H1 (cell line): Measurements from ENCODE around the gene MCF2L. TPM values are rescaled to one million over a fixed set of nuclear protein-coding genes. Genes with fewer than 3 reads are reported as not detected.

Experiments
- CTCF ChIA-PET: fragments of 300-600 bp; sonication (Branson Sonifier 250); formaldehyde crosslinking; loops from one replicate; lab custom pipeline; 2021; ENCODE audit not compliant: partially characterized antibody; lab: Charles Lee
- POLR2A ChIA-PET: fragments of 300-600 bp; sonication (Branson Sonifier 250); formaldehyde crosslinking; loops from one replicate; lab custom pipeline; 2021; ENCODE audit warnings: inconsistent platforms; ENCODE audit not compliant: partially characterized antibody; lab: Charles Lee
- DNase-seq, 2 experiments: peaks; one replicate each; pipeline versions ENCODE4 v3.0.0 to v3.0.0-alpha.2; 2010 to 2022; ENCODE audit warnings: low spot score in 2 of 2, low read depth in 1 of 2, mixed read lengths in 1 of 2
- FAIRE-seq: peaks from 2 replicates; lab custom pipeline; 2011; peaks lifted over from hg19 to GRCh38; lab: Jason Lieb, UNC
- H2AFZ ChIP-seq: 2 replicates; pipeline ENCODE4 v1.8.1; 2012; ENCODE audit warnings: low read length, inconsistent platforms
- H2AK5ac ChIP-seq: 2 replicates; pipeline ENCODE4 v1.6.1; 2013; ENCODE audit warnings: low read depth, low read length
- H2BK120ac ChIP-seq: replicated peaks from 2 replicates; pipeline ENCODE3; 2013; ENCODE audit warnings: low read depth, low read length, inconsistent platforms
- H2BK12ac ChIP-seq: 2 replicates; pipeline ENCODE4 v1.6.1; 2013; ENCODE audit warnings: low read depth, low read length
- H2BK15ac ChIP-seq: 2 replicates; pipeline ENCODE4 v1.6.1; 2013; ENCODE audit warnings: low read length
- H2BK20ac ChIP-seq: 2 replicates; pipeline ENCODE4 v1.6.1; 2013; ENCODE audit warnings: low read length
- H2BK5ac ChIP-seq: 2 replicates; pipeline ENCODE4 v1.6.1; 2013; ENCODE audit warnings: low read depth, low read length
- H3K14ac ChIP-seq: 2 replicates; pipeline ENCODE4 v1.6.1; 2013; ENCODE audit warnings: inconsistent platforms; ENCODE audit not compliant: insufficient read length
- H3K18ac ChIP-seq: 2 replicates; pipeline ENCODE4 v1.6.1; 2013; ENCODE audit warnings: low read length; ENCODE audit errors: extremely low read depth
- H3K23ac ChIP-seq: 2 replicates; pipeline ENCODE4 v1.6.1; 2013; ENCODE audit warnings: inconsistent platforms; ENCODE audit not compliant: insufficient read length
- H3K23me2 ChIP-seq: 2 replicates; pipeline ENCODE4 v1.6.1; 2013; ENCODE audit warnings: low read depth, low read length
- H3K27ac ChIP-seq: 2 replicates; pipeline ENCODE4 v1.6.1; 2011; ENCODE audit warnings: low read depth, low read length, inconsistent platforms
- H3K27me3 ChIP-seq, 4 experiments: replicated peaks in 1 of 4; 1 replicate in 1 of 4; 2 replicates in 3 of 4; pipeline versions ENCODE4 v1.6.1 to v1.8.1; 2011 to 2013; ENCODE audit warnings: low read length in 3 of 4, mild to moderate bottlenecking in 3 of 4, inconsistent platforms in 2 of 4, mixed read lengths in 2 of 4, moderate library complexity in 1 of 4; ENCODE audit not compliant: control insufficient read depth in 3 of 4, insufficient read depth in 3 of 4; ENCODE audit errors: extremely low read depth in 1 of 4
- H3K36me3 ChIP-seq, 4 experiments: 2 replicates each; pipeline versions ENCODE4 v1.6.1 to v1.8.1; 2011 to 2013; ENCODE audit warnings: mild to moderate bottlenecking in 4 of 4, low read length in 3 of 4, moderate library complexity in 2 of 4, control low read depth in 1 of 4, inconsistent platforms in 1 of 4; ENCODE audit not compliant: insufficient read depth in 4 of 4, control insufficient read depth in 2 of 4
- H3K4ac ChIP-seq: replicated peaks from 2 replicates; pipeline ENCODE3; 2013; ENCODE audit warnings: low read length, low read depth, mixed read lengths, inconsistent platforms; ENCODE audit not compliant: insufficient read length
- H3K4me1 ChIP-seq, 4 experiments: replicated peaks in 1 of 4; 1 replicate in 1 of 4; 2 replicates in 3 of 4; pipeline versions ENCODE4 v1.6.1 to v1.8.1; 2011 to 2013; ENCODE audit warnings: low read length in 3 of 4, inconsistent platforms in 2 of 4, mixed read lengths in 1 of 4; ENCODE audit not compliant: insufficient read depth in 4 of 4, control insufficient read depth in 3 of 4
- H3K4me2 ChIP-seq, 2 experiments: 2 replicates each; pipeline versions ENCODE4 v1.6.1 to v1.8.1; 2011 to 2013; ENCODE audit warnings: low read depth in 2 of 2, low read length in 2 of 2, control low read depth in 1 of 2, inconsistent platforms in 1 of 2, mild to moderate bottlenecking in 1 of 2; ENCODE audit not compliant: insufficient read depth in 1 of 2
- H3K4me3 ChIP-seq, 4 experiments: fragments of 200-600, 300-600 bp in 1 of 4; sonication (generic), shearing (Covaris generic), sonication (Bioruptor Twin) in 1 of 4; 2 replicates each; pipeline versions ENCODE4 v1.5.1 to v1.8.1; 2011 to 2016; ENCODE audit warnings: low read length in 4 of 4, low read depth in 3 of 4, control low read depth in 2 of 4, inconsistent platforms in 2 of 4, mild to moderate bottlenecking in 2 of 4, mixed read lengths in 1 of 4, moderate library complexity in 1 of 4; ENCODE audit not compliant: insufficient read depth in 2 of 4; ENCODE audit errors: extremely low read depth in 1 of 4
- H3K56ac ChIP-seq: replicated peaks from 2 replicates; pipeline ENCODE3; 2013; ENCODE audit warnings: low read depth, mild to moderate bottlenecking, mixed read lengths, low read length, inconsistent platforms; ENCODE audit not compliant: insufficient read length
- H3K79me1 ChIP-seq: 2 replicates; pipeline ENCODE4 v1.6.1; 2013; ENCODE audit warnings: low read depth, low read length, control low read depth
- H3K79me2 ChIP-seq, 2 experiments: 2 replicates each; pipeline versions ENCODE4 v1.6.1 to v1.8.1; 2012 to 2013; ENCODE audit warnings: low read length in 2 of 2, mild to moderate bottlenecking in 2 of 2, inconsistent platforms in 1 of 2; ENCODE audit not compliant: insufficient read depth in 2 of 2, control insufficient read depth in 1 of 2
- H3K9ac ChIP-seq, 4 experiments: replicated peaks in 1 of 4; 1 replicate in 1 of 4; 2 replicates in 3 of 4; pipeline versions ENCODE4 v1.6.1 to v1.8.1; 2011 to 2013; ENCODE audit warnings: low read depth in 3 of 4, low read length in 3 of 4, control low read depth in 2 of 4, mild to moderate bottlenecking in 2 of 4, moderate library complexity in 2 of 4, inconsistent platforms in 1 of 4; ENCODE audit errors: extremely low read depth in 1 of 4
- H3K9me3 ChIP-seq, 2 experiments: 2 replicates each; pipeline versions ENCODE4 v1.6.1 to v1.8.1; 2012 to 2013; ENCODE audit warnings: mild to moderate bottlenecking in 2 of 2, moderate library complexity in 2 of 2, control low read depth in 1 of 2, inconsistent platforms in 1 of 2, low read depth in 1 of 2, low read length in 1 of 2, mixed read lengths in 1 of 2; ENCODE audit not compliant: insufficient read depth in 2 of 2
- H4K20me1 ChIP-seq, 2 experiments: replicated peaks in 1 of 2; 2 replicates each; pipeline versions ENCODE3 to v1.8.1; 2011 to 2013; ENCODE audit warnings: inconsistent platforms in 2 of 2, low read length in 2 of 2, mild to moderate bottlenecking in 1 of 2; ENCODE audit not compliant: insufficient read depth in 2 of 2, control insufficient read depth in 1 of 2
- H4K5ac ChIP-seq: 2 replicates; pipeline ENCODE4 v1.6.1; 2013; ENCODE audit warnings: low read length, low read depth, mixed read lengths, inconsistent platforms; ENCODE audit not compliant: insufficient read length
- H4K8ac ChIP-seq: 2 replicates; pipeline ENCODE4 v1.8.0; 2013; ENCODE audit warnings: mild to moderate bottlenecking, moderate library complexity, low read length, inconsistent platforms; ENCODE audit not compliant: insufficient read depth; ENCODE audit errors: extremely low read depth
- H4K91ac ChIP-seq: replicated peaks from 2 replicates; pipeline ENCODE3; 2013; ENCODE audit warnings: low read length, mixed read lengths, inconsistent platforms; ENCODE audit not compliant: insufficient read length
- CBX5 ChIP-seq: fragments of 300-800, 300-1000 bp; sonication (generic); IDR thresholded peaks from 2 replicates; pipeline ENCODE4 v1.7.1; 2016; ENCODE audit warnings: antibody characterized with exemption, low read length, low read depth
- CBX8 ChIP-seq: fragments of 300-800, 300-1000 bp; sonication (generic); IDR thresholded peaks from 2 replicates; pipeline ENCODE4 v1.7.1; 2016; ENCODE audit warnings: low read depth, low read length, borderline replicate concordance
- CEBPB ChIP-seq: IDR thresholded peaks from 2 replicates; pipeline ENCODE4 v1.6.1; 2012; ENCODE audit warnings: low read depth, low read length
- FOSL1 ChIP-seq: IDR thresholded peaks from 2 replicates; pipeline ENCODE4 v1.6.1; 2011; ENCODE audit warnings: mild to moderate bottlenecking, low read depth, low read length, moderate library complexity; ENCODE audit not compliant: insufficient read depth
- HDAC6 ChIP-seq: IDR thresholded peaks from one replicate; pipeline ENCODE4 v1.7.1; 2012; ENCODE audit warnings: low read depth, mild to moderate bottlenecking, inconsistent platforms, low read length, moderate library complexity
- POLR2AphosphoS5 ChIP-seq: IDR thresholded peaks from 2 replicates; pipeline ENCODE4 v1.6.1; 2011; ENCODE audit warnings: low read depth, low read length
- RAD21 ChIP-seq, 2 experiments: IDR thresholded peaks in 1 of 2; conservative IDR thresholded peaks in 1 of 2; 2 replicates each; pipeline ENCODE4 v1.6.1; 2011; ENCODE audit warnings: low read depth in 2 of 2, low read length in 2 of 2, improper control_type of control experiment in 1 of 2, inconsistent platforms in 1 of 2, mild to moderate bottlenecking in 1 of 2, moderate library complexity in 1 of 2
- SP2 ChIP-seq: IDR thresholded peaks from 2 replicates; pipeline ENCODE4 v1.6.1; 2012; ENCODE audit warnings: mild to moderate bottlenecking, low read length, inconsistent platforms
- WGBS, 2 experiments: shearing (Covaris generic) in 1 of 2; methylation state at CpG; one replicate each; pipeline versions ENCODE4 v1.1.6 to v1.1.7; 2013 to 2015; ENCODE audit warnings: low lambda C conversion rate in 2 of 2, mixed read lengths in 2 of 2, inconsistent platforms in 1 of 2, low coverage in 1 of 2, missing lambda C conversion rate in 1 of 2; ENCODE audit not compliant: insufficient replicate concordance in 2 of 2, insufficient coverage in 1 of 2, insufficient read length in 1 of 2; ENCODE audit errors: extremely low coverage in 1 of 2, missing lambda C conversion rate in 1 of 2; 5-methylcytosine and 5-hydroxymethylcytosine counted together
- polyA plus RNA-seq, 7 experiments: library from polyadenylated mRNA; depleted of rRNA in 3 of 7; stranded (reverse) in 5 of 7; unstranded in 2 of 7; fragments of >200 nt in 5 of 7; fragments of 200-250 nt in 2 of 7; gene quantifications; 1 replicate in 5 of 7; 2 replicates in 1 of 7; 4 replicates in 1 of 7; pipeline versions ENCODE4 v1.2.1 to v1.2.3, GENCODE V29; 2011 to 2013; ENCODE audit warnings: missing spikeins in 2 of 7, mixed read lengths in 2 of 7
- total RNA-seq: library from RNA; stranded (reverse); fragmentation: NEBNext Ultra II Directional; extraction: Animal tissue kit (Norgen Biotek cat#: 25700); gene quantifications from 2 replicates; pipeline ENCODE4 v1.2.1, GENCODE V29; 2021

The MCF2L gene
- total and polyA plus RNA-seq, 2 of the 8 experiments (the other 6 are each of a cell fraction or from before 2014, with no cell fraction given), result 10.1 to 24.4 TPM

DNA sequence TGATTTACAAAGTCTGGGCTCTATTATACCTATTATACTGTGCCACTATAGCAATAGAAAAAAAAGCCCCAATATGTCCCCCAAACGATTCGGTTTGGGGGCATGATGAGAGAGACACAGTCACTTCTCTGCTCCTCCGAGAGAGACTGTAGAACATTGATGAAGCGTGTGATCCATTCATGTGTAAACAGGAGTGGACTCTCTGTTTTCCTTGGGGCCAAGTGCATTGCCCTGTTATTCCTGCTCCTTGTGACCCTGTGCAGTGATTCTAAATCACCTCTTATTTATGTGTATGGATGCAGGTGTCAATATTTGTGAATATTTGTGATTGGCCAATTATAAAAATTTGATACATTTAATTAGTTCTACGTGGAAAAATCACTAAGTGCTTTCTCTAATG is 170.6 kb downstream of the MCF2L start:
- Histone ChIP-seq H3K4me2 (no peak overlapping the region), H3K23me2 (no peaks in the 10 kb centered on the region), H3K9me3 (no peaks in the 10 kb centered on the region), H3K9ac (no peak overlapping the region), H3K18ac (no peak overlapping the region), H3K14ac (no peak overlapping the region), H3K4me3 (no peak overlapping the region), H3K23ac (no peak overlapping the region), H3K36me3 (no peaks in the 10 kb centered on the region), H3K56ac (no peak overlapping the region), H3K27ac (no peak overlapping the region), H3K79me1 (no peaks in the 10 kb centered on the region), H3K4ac (no peak overlapping the region), H3K27me3 (no peaks in the 10 kb centered on the region), H2BK15ac (no peak overlapping the region), H2BK12ac (no peak overlapping the region), H2AFZ (no peak overlapping the region), H3K79me2 (no peaks in the 10 kb centered on the region), H4K5ac (no peak overlapping the region), H2BK120ac (no peak overlapping the region), H2BK20ac (no peak overlapping the region), H4K8ac (no peak overlapping the region), H4K91ac (no peak overlapping the region), H4K20me1 (no peaks in the 10 kb centered on the region), H2BK5ac (no peak overlapping the region), H3K4me1 (peaks cover 0 to 3% (median under 1%) of the 10 kb centered on the region in 4 experiments; a peak in 4 of 7 replicates), H2AK5ac (no peak overlapping the region)
- TF ChIP-seq HDAC6, result no peak
- TF ChIP-seq CBX8, result no peak
- no peak for TF ChIP-seq SP2
- no peak for TF ChIP-seq POLR2AphosphoS5
- no peak for TF ChIP-seq FOSL1
- TF ChIP-seq CEBPB, result no peak
- TF ChIP-seq RAD21 (IDR thresholded peaks at IDR 0.05 in 1 of 2, conservative IDR thresholded peaks at IDR 0.05 in 1 of 2; ENCODE audit: low read depth in 2 of 2, low read length in 2 of 2), result no peak
- TF ChIP-seq CBX5, result no peak
- 87% methylated on average over 5 of the region's 5 CpGs; no CpG with 5 or more reads in 1 of the 2 experiments for WGBS, 2 experiments
- no peak for FAIRE-seq
- CTCF ChIA-PET, result interaction anchor here (0.6 kb wide), 2 partner anchors 113 to 927 kb away, joined by 4 read pairs; no protein-coding TSS in a partner anchor
- POLR2A ChIA-PET, result no interaction called here
- no peak for DNase-seq
